Central memory CD8-positive, alpha-beta T cell (primary cell): ENCODE measurements around the gene SLC29A1.

Experiments used
- ATAC-seq: fragments of 150-1000 bp; cut with Tn5 transposase; replicated peaks from 2 replicates; pipeline ENCODE4 v1.10.0; 2022; ENCODE audit warnings: mild to moderate bottlenecking, moderate FRiP score, moderate number of reproducible peaks; ENCODE audit not compliant: poor library complexity, severe bottlenecking; ENCODE audit errors: extremely low read depth
- DNase-seq, 2 donors: peaks; one replicate each; pipeline ENCODE4 v3.0.0; 2021; ENCODE audit warnings: low spot score in 2 of 2
- H3K27ac Mint-ChIP-seq: one replicate; pipeline ENCODE4 v1.8.0; 2022; ENCODE audit warnings: low read depth, mild to moderate bottlenecking, moderate library complexity, mixed read lengths
- H3K27me3 Mint-ChIP-seq: one replicate; pipeline ENCODE4 v1.8.0; 2022; ENCODE audit warnings: mixed read lengths
- H3K36me3 Mint-ChIP-seq: one replicate; pipeline ENCODE4 v1.8.0; 2022; ENCODE audit warnings: mild to moderate bottlenecking, moderate library complexity, mixed read lengths; ENCODE audit not compliant: insufficient read depth
- H3K4me1 Mint-ChIP-seq: one replicate; pipeline ENCODE4 v1.8.0; 2022; ENCODE audit warnings: mixed read lengths
- H3K4me3 Mint-ChIP-seq: one replicate; pipeline ENCODE4 v1.8.0; 2022; ENCODE audit warnings: mild to moderate bottlenecking, moderate library complexity, mixed read lengths
- H3K9me3 Mint-ChIP-seq: one replicate; pipeline ENCODE4 v1.8.0; 2022; ENCODE audit warnings: mixed read lengths

SLC29A1 gene

DNA sequence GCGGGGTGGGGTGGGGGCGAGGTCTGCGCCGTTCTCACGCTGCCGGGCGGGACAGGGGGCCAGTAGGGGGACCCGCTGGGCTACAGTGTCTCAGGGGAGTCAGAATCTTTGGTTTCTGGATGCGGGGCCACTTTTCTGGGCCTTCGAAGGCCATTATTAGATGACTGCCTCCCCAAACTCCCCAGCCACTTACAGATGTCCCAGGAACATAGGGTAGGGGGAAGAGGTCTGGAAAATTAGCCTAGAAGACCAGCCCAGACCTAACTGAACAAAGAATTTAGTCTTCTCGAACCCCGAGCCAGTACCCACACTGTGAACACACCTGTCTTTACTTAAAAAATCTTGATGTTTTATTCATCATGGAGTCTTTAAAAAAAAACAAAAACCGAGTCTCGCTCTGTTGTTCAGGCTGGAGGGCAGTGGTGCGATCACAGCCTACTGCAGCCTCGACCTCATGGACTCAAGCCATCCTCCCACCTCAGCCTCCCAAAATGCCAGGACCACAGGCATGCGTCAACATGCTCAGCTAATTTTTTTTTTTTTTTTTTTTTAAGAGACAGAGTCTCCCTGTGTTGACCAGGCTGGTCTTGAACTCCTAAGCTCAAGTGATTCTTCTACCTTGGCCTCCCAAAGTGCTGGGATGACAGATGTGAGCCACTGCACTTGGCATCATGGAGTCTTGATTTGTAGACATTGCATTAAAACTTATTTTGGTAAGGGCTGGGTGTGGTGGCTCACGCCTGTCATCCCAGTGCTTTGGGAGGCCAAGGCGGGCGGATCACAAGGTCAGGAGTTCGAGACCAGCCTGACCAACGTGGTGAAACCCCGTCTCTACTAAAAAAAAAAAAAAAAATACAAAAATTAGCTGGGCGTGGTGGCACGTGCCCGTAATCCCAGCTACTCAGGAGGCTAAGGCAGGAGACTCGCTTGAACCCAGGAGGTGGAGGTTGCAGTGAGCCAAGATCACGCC is 3.3 kb upstream of the SLC29A1 start:
- Mint-ChIP-seq H3K27me3 (peaks cover 28% of the 10 kb centered on the region), H3K27ac (no peak overlapping the region), H3K9me3 (no peaks in the 10 kb centered on the region), H3K4me3 (peak overlapping the region; percentile 16), H3K4me1 (peaks cover 18% of the 10 kb centered on the region), H3K36me3 (peaks cover 1% of the 10 kb centered on the region)
- DNase-seq (no peak), ATAC-seq (no peak)

DNA sequence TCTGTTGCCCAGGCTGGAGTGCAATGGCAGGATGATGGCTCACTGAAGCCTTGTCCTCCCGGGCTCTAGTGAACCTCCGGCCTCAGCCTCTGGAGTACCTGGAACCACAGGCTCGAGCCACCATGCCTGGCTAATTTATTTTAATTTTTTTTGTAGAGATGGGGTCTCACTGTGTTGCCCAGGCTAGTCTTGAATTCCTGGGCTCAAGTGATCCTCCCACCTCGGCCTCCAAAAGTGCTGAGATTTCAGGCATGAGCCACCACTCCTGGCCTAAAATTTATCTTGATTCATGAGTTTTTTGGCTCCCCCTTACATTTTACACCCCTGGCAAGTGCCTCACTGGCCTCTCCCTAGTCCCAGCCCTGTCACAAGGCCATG is 2.5 kb upstream of the SLC29A1 start:
- Mint-ChIP-seq H3K27me3 (peaks cover 28% of the 10 kb centered on the region), H3K27ac (no peak overlapping the region), H3K4me1 (peaks cover 18% of the 10 kb centered on the region), H3K9me3 (no peaks in the 10 kb centered on the region), H3K4me3 (peak overlapping the region; percentile 41), H3K36me3 (peaks cover 1% of the 10 kb centered on the region)
- ATAC-seq (no peak), DNase-seq (no peak)

- H3K4me3 Mint-ChIP-seq: peak overlapping the region; percentile 41
- peaks cover 1% of the 10 kb centered on the region for H3K36me3 Mint-ChIP-seq
- H3K27me3 Mint-ChIP-seq: peaks cover 24% of the 10 kb centered on the region
- H3K9me3 Mint-ChIP-seq: no peaks in the 10 kb centered on the region
- DNase-seq: peak; percentile 48 to 61
- ATAC-seq: peak; percentile 68
- H3K27ac Mint-ChIP-seq: no peak overlapping the region
- peaks cover 18% of the 10 kb centered on the region for H3K4me1 Mint-ChIP-seq
Measured at GRCh38 chr6:44221291-44221960, 2.0 kb upstream of the SLC29A1 start.

GRCh38 chr6:44221961-44222335 is 1.4 kb upstream of the SLC29A1 start:
- Mint-ChIP-seq H3K9me3 (no peaks in the 10 kb centered on the region), H3K4me3 (no peak overlapping the region), H3K4me1 (peaks cover 18% of the 10 kb centered on the region), H3K27ac (no peak overlapping the region), H3K27me3 (peaks cover 18% of the 10 kb centered on the region), H3K36me3 (peaks cover 1% of the 10 kb centered on the region)
- ATAC-seq: no peak
- no peak for DNase-seq

DNA sequence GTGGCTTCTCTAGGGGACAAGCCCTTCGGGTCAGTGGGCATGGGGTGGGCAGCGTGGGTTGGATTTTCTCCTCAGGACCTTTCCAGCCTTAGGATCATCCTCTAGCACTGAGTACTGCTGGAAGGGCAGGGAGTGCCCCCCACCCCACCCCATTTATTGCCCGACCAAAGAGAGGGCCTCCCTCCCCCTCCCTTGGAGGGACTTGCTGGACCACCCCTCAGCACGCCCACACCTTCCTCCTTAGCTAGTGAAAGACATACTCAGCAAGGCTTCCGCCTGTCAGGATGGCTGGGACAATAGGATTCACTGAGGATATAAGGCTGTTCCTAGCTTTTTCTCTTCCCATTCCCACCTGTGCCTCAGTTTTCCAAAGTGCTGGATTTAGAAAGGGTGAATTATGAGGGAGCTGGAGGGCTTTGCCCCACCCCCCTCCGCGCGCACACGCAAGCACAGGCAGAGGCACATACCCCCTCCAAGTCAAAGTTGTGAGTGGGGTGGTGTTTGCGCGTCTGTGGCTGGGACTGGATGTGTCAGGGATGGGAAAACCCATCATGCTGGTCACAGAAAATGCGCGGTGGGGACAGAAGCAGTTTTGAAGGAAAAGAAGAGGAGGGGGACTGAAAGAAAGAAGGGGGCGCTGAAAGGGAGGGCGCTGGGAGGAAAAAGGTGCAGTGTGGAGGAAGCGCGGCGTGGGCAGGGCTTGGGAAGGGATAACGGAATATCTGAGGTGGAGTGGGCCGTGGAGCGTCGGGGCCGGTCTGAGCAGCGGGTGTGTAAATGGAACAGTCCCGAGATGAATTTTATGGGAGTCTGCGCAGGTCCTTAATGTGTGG is 693 bp upstream of the SLC29A1 start:
- Mint-ChIP-seq H3K36me3 (peaks cover 1% of the 10 kb centered on the region), H3K4me1 (peaks cover 18% of the 10 kb centered on the region), H3K4me3 (peak overlapping the region; percentile 83), H3K27ac (peak overlapping the region; percentile 36), H3K9me3 (no peaks in the 10 kb centered on the region), H3K27me3 (peaks cover 11% of the 10 kb centered on the region)
- DNase-seq: no peak
- ATAC-seq: no peak

- no peak for DNase-seq
- H3K4me1 Mint-ChIP-seq: peaks cover 18% of the 10 kb centered on the region
Measured at GRCh38 chr6:44224029-44224964, 902 bp downstream of the SLC29A1 start.

DNA sequence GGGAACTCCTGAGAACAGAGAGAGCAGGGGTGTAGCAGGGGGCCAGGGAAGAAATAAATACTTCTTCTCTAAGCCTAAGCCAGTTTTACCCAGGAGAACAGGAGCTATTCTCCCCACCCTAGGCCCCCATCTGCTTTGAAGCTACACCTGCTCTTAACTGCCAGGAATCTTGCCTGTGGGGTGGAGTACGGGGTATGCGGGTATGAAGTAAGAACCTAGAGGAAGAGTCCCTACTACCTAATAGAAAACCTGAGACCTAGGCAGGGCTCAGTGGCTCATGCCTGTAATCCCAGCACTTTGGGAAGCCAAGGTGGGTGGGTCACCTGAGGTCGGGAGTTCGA is 1.5 kb downstream of the SLC29A1 start:
- H3K27ac Mint-ChIP-seq: no peak overlapping the region
- no peak for ATAC-seq
- no peak for DNase-seq
- H3K9me3 Mint-ChIP-seq: no peaks in the 10 kb centered on the region
- H3K36me3 Mint-ChIP-seq: no peaks in the 10 kb centered on the region
- H3K4me1 Mint-ChIP-seq: peaks cover 18% of the 10 kb centered on the region
- H3K4me3 Mint-ChIP-seq: peak overlapping the region; percentile 13
- no peaks in the 10 kb centered on the region for H3K27me3 Mint-ChIP-seq

More at GRCh38 chr6:44224029-44224964, 902 bp downstream of the SLC29A1 start:
- Mint-ChIP-seq H3K4me3 (peak overlapping the region; percentile 83), H3K36me3 (no peaks in the 10 kb centered on the region), H3K27ac (no peak overlapping the region), H3K9me3 (no peaks in the 10 kb centered on the region), H3K27me3 (no peaks in the 10 kb centered on the region)
- peak; percentile 5 for ATAC-seq

DNA sequence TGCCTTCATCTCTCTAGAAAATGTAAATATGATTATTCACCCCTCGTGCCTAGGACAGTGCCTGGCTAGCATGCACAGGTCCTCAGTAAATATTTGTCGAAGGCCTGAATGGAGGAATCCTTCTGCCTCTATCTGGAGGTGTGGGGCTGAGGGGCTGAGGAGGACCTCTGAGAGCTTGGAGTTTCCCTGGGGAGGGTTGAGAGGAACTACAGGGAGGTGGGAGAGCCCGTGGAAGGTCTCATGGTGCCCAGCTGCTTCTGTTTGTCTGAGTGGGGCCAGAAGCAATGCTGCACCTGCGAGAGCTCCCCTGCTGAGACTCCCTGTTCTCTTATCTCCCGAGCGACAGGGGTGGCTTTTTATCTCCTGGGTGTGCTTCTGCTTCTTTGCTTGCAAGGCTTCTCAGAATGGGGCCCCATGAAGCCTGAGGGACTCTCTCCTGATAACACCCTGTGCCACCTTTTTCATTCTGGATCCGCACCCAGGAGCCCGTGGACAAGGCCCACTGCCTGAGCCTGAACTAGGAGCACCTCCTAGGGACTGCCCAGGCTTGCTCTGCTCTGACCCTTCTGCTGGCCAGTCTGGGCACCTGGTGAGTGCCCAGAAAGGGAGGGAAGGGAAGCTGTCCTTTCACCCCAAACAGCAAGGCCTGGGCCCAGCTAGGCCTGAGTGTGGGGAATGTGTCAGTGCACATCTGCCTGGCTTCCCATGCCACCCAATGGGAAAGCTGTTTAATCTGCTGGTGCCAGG is 2.4 kb downstream of the SLC29A1 start:
- no peak overlapping the region for H3K27ac Mint-ChIP-seq
- no peaks in the 10 kb centered on the region for H3K9me3 Mint-ChIP-seq
- H3K36me3 Mint-ChIP-seq: no peaks in the 10 kb centered on the region
- no peak for DNase-seq
- peaks cover 18% of the 10 kb centered on the region for H3K4me1 Mint-ChIP-seq
- H3K4me3 Mint-ChIP-seq: no peak overlapping the region
- H3K27me3 Mint-ChIP-seq: no peaks in the 10 kb centered on the region
- no peak for ATAC-seq

DNA sequence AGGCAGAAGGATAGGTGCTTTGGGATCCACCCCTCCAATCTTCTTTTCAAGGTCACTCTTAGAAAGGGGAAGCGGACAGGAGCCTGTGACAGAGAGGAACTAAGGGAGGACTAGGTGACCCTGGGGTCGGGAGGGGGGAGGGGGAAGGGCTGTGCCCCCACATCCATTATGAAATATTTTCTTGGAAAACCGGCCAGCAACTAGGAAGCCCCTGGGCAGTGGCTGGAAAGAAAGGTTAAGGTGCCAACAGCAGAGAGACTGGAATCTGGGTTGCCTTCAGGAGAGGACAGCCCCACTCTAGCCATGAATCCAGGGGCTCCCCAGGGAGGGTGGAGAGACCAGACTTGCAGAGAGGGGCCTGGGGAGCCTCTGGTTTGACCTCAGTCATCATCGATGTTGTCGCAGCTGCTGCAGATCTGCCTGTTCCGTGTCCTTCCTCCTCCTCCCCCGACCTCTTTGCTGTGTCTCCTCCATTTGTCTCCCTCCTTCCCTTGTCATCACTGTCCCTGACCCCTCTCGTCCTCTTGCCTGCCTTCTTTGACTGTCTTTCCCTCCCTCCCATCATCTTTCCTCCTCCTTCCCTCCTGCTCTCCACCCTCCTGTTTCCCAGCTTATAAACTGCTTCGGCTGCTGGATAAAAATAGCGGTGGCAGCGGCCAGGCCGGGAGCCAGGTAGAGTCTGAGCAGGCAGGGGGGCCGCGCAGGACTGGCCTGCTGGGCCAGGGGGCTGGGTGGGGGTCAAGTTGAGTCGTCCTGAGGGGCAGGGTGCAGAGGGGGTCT is 3.2 kb downstream of the SLC29A1 start:
- H3K27ac Mint-ChIP-seq: no peak overlapping the region
- no peak overlapping the region for H3K4me3 Mint-ChIP-seq
- H3K4me1 Mint-ChIP-seq: peaks cover 18% of the 10 kb centered on the region
- DNase-seq: no peak
- H3K9me3 Mint-ChIP-seq: no peaks in the 10 kb centered on the region
- no peaks in the 10 kb centered on the region for H3K36me3 Mint-ChIP-seq
- no peak for ATAC-seq
- H3K27me3 Mint-ChIP-seq: no peaks in the 10 kb centered on the region

DNA sequence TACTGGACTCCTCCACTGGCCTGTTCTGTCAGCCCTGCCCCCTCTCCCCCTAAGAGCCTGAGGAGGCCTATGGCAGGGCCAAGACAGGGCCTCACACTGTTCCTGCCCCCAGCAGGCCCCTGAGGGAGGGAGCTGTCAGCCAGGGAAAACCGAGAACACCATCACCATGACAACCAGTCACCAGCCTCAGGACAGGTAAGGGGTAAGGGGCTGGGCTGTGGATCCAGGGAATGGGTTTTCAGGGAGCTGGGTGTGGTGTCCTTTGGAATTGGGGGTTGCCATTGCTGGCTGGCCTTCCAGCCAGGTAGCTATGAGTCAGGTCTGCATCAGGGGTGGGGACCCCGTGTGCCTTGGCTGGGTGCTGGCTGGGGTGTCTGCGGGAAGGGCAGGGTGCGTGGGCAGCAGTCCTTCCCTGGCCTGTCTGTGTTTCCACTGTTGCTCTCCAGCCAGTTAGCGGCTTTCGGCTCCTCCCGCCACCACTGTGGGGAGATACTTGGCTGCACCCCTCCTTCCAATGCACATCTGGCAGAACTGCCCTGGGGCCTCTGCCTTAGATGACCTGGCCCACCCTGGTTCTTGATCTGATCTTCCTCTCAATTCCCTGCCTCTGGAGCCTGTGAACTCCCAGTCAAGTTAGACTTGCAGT is 3.9 kb downstream of the SLC29A1 start:
- DNase-seq: no peak
- Mint-ChIP-seq H3K27ac (no peak overlapping the region), H3K9me3 (no peaks in the 10 kb centered on the region)

More for the DNA sequence above, 3.9 kb downstream of the SLC29A1 start:
- no peaks in the 10 kb centered on the region for H3K27me3 Mint-ChIP-seq
- no peak for ATAC-seq
- H3K4me3 Mint-ChIP-seq: no peak overlapping the region
- H3K36me3 Mint-ChIP-seq: no peaks in the 10 kb centered on the region
- peaks cover 18% of the 10 kb centered on the region for H3K4me1 Mint-ChIP-seq
